ENCODE results near the gene PLS3.
A peak's percentile ranks its signal among the peaks of the same experiment; 100 is the strongest.

PLS3 gene

GRCh38 chrX:115679460-115679859 lies 118.5 kb downstream of the PLS3 start:
- no peak for TF ChIP-seq CTCF (IDR thresholded peaks at IDR 0.05; ENCODE audit: low read depth, low read length, missing control alignments)
- no peak for DNase-seq (ENCODE audit: low read depth)
- no peak overlapping the region for H3K4me3 ChIP-seq (ENCODE audit: low read depth, low read length)

DNA sequence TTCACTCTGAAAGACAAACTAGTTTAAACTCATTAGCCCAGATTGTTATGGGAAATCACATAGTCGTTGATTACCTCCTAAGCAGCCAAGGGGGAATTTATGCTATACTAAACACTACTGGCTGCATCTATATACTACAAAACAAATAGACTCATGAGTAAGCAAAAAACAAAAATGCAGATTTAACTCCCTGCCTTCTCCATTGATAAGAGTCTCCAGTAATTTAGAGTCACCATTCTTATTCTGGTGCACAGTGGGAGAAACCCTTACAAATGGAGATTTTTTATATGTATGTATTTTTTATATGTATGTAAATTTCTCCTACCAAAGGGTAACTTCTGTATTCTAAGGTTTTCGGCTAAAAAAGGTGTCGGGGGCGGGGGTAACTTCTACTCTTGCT lies 126.6 kb downstream of the PLS3 start:
- H3K4me3 ChIP-seq (ENCODE audit: low read depth, low read length): no peak overlapping the region
- DNase-seq (ENCODE audit: low read depth): no peak
- no peak for TF ChIP-seq CTCF (IDR thresholded peaks at IDR 0.05; ENCODE audit: low read depth, low read length, missing control alignments)

GRCh38 chrX:115689931-115690330 lies 129.0 kb downstream of the PLS3 start:
- DNase-seq (ENCODE audit: low read depth): no peak
- no peak for TF ChIP-seq CTCF (IDR thresholded peaks at IDR 0.05; ENCODE audit: low read depth, low read length, missing control alignments)
- no peak overlapping the region for H3K4me3 ChIP-seq (ENCODE audit: low read depth, low read length)

DNA sequence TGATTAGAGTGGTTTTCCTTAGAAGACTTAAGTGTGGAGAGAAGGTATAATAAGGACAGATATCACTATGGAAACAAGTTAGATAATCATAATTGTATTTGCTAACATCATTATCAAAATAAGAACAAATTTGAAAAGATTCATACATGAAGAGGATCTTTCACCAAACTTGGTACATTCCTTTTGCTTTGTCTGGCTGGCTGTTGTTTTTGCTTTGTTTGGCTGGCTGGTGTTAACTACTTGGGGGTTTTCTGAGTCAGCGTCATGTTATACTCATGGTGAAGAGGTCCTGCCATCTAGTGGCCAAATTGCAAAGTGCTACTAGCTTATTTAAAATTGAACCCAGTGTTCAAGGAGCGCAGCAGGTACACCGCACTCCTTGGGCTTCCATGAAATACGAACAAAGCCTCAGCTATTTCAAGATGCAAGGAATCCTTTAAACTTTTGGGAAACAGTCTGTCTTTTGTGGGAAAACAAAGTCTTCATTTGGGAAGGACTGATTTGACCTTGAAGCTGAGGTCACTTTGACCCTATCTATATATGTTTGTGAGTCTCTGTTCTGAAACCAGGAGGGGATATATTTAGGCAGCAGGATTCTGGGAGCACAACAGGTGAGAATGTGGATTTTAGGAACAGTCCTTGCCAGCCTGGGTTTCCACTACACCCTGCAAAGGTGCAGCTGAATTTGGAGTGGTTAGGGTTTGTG lies 129.7 kb downstream of the PLS3 start:
- no peak overlapping the region for H3K4me3 ChIP-seq (ENCODE audit: low read depth, low read length)
- peak; percentile 64 for TF ChIP-seq CTCF (IDR thresholded peaks at IDR 0.05; ENCODE audit: low read depth, low read length, missing control alignments)
- DNase-seq (ENCODE audit: low read depth): peak; percentile 16

DNA sequence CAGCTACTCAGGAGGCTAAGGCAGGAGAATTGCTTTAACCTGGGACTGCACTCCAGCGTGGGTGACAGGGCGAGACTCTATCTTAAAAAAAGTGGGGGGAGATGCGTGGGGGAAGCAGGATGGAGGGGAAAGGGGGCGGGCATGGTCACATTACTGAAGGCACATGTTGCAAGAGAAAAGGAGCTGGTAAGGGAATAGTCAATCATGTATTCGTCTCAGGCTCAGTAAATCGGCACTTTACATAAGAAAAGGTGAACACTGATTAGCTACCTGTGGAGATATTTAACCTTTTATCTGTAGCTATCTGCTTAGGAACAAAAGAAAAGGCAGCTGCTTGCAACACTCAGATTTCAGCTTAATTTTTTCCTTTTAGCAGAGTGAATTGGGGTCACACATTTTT lies 132.5 kb downstream of the PLS3 start:
- DNase-seq (ENCODE audit: low read depth): no peak
- H3K4me3 ChIP-seq (ENCODE audit: low read depth, low read length): no peak overlapping the region
- no peak for TF ChIP-seq CTCF (IDR thresholded peaks at IDR 0.05; ENCODE audit: low read depth, low read length, missing control alignments)

- TF ChIP-seq CTCF (IDR thresholded peaks at IDR 0.05; ENCODE audit: low read depth, low read length, missing control alignments): no peak
- H3K4me3 ChIP-seq (ENCODE audit: low read depth, low read length): no peak overlapping the region
These were observed 133.1 kb downstream of the PLS3 start for GRCh38 chrX:115694028-115694427.

GRCh38 chrX:115696039-115696438 lies 135.1 kb downstream of the PLS3 start:
- DNase-seq (ENCODE audit: low read depth): no peak
- no peak for TF ChIP-seq CTCF (IDR thresholded peaks at IDR 0.05; ENCODE audit: low read depth, low read length, missing control alignments)
- no peak overlapping the region for H3K4me3 ChIP-seq (ENCODE audit: low read depth, low read length)

More at GRCh38 chrX:115694028-115694427, 133.1 kb downstream of the PLS3 start:
- no peak for DNase-seq (ENCODE audit: low read depth)

Data from GM12864 (cell line).